Measurements from ENCODE around the gene SLC35F5.

DNA sequence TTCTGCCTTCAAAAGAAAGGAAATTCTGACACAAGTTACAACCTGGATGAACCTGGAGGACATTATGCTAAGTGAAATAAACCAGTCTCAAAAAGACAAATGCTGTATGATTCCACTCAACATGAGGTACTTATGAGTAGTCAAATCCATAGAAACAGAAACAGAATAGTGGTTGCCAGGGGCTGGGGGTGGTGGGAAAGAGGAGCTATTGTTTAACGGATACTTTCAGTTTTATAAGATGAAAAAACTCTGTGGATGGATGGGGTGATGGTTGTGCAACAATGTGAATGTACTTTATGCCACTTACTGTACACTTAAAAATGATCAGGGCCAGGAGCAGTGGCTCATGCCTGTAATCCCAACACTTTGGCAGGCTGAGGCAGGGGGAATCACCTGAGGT lies 15.4 kb downstream of the SLC35F5 start:
- TF ChIP-seq, protein P1, sequence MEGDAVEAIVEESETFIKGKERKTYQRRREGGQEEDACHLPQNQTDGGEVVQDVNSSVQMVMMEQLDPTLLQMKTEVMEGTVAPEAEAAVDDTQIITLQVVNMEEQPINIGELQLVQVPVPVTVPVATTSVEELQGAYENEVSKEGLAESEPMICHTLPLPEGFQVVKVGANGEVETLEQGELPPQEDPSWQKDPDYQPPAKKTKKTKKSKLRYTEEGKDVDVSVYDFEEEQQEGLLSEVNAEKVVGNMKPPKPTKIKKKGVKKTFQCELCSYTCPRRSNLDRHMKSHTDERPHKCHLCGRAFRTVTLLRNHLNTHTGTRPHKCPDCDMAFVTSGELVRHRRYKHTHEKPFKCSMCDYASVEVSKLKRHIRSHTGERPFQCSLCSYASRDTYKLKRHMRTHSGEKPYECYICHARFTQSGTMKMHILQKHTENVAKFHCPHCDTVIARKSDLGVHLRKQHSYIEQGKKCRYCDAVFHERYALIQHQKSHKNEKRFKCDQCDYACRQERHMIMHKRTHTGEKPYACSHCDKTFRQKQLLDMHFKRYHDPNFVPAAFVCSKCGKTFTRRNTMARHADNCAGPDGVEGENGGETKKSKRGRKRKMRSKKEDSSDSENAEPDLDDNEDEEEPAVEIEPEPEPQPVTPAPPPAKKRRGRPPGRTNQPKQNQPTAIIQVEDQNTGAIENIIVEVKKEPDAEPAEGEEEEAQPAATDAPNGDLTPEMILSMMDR (conservative IDR thresholded peaks at IDR 0.05; ENCODE audit: low read depth, low read length) = no peak
- no peak for TF ChIP-seq EZH2 (IDR thresholded peaks at IDR 0.05; ENCODE audit: borderline replicate concordance, low read depth, low read length, poor library complexity, severe bottlenecking)

Measured in A673 (cell line).